Measurements from ENCODE around the gene NUP205.

Gene NUP205

DNA sequence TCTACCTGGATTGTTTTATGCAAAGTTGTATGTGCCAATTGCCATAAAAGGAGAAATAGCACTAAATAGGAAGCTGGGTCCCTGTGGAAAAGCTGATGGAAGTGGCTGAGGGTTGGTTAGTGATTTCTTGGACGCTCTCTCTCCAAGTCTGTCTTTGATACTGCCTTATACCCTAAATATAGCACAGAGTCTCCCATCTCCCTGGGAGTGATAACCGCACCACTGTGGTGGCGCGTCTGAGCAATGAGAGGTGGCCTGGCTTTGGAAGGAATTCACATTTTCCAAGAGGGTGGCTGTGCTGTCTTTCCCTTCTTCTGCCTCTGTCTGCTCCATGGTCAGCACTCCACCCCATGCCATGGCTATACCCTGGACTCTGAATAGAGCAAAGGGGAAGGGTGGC, 135.8 kb downstream of the NUP205 start:
- in situ Hi-C loops (cut with MboI; ENCODE audit: low sequenced_read_pairs), result no loop called here

DNA sequence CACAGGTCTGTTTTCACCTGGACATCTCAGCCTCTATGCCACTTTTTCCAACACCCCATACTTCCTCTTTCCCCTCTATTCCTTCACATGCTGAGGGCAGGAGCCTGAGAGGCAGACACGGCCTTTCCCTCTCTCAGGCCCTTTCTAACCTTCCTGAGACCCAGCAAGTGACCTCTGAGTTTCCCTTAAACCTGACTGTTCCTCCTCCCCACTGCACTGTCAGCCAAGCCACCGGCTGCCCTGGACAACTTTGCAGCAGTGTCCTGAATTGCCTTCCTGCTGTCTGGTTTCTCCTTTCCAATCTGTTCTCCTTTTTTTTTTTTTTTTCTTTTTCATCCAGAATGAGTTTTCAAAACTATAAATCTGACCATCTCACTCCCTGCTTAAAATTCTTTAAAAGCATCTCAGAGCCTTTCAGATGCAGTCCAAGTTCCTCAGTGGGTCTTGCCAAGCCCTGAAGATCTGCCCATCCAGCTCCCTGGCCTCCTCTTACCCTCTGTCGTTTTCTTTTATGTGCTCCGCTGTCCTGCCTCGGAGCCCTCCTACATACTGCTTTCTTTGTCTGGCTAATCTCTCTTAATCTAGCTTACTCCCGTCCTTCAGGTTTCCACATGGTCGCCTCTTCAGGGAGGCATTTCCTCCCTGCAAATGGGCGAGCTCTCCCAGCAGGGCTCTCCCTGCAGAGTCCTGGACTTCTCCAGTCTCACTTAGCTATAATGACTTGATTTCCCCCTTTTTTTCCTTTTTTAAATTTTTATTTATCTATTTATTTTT, 139.7 kb downstream of the NUP205 start:
- in situ Hi-C loops (cut with MboI; ENCODE audit: low sequenced_read_pairs), result no loop called here

All from HL-60/S4 treated with phorbol 12-myristate 13-acetate at 8.2 ng/mL for 4 days and 3 days (cell line).